ENCODE results near the gene SLC66A2.
"Not testable (repeated sequence)": the region's sequence is repeated elsewhere in the genome, so short reads cannot be mapped to it uniquely, and the experiment has no call there.

The SLC66A2 gene

DNA sequence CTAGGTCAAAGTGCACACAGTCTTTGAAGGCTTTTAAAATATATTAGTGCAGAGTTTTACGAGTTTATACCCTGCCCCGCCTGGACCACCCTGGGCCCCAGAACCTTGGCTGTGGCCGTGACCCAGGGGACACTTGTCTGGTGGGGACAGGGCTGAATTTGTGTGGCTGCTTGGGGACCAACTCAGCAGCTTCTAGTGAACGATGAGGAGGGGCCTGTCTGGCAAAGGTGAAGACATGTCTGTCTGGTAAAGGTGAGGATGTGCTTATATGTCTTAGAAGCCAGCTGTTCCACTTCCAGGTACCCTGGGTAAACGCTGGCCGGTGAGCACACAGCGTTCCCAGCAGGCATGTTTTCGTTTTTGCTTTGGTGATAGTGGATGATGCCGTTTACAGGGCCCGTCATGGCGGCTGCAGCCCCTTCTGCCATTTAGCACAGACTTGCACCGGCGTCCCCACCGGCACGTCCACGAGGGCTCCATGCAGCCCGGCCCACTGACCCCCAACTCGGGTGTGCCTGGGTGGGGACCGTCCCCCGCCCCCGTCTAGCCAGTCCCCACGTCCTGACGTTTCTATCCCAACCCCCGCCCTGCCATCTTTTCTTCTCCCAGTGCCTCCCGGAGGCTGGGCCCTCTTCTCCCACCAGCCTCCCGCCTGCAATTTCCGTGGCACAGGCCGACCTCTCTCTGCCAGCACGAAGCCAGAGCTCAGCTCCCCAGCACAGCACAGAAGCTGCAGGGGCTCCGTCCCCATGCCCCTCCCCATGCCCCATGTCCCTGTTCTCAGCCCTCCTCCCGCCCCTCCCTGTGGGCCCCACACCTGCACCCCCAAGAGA is 67.8 kb downstream of the SLC66A2 start:
- no peak overlapping the region for H3K4me3 ChIP-seq (ENCODE audit: low read depth, low read length)
- no peaks in the 10 kb centered on the region for H3K27me3 ChIP-seq (ENCODE audit: control insufficient read depth, insufficient read depth, low read length)
- no peaks in the 10 kb centered on the region for H3K36me3 ChIP-seq (ENCODE audit: control insufficient read depth, insufficient read depth, low read length)
- no peak overlapping the region for H3K9ac ChIP-seq (ENCODE audit: low read depth, low read length)
- H3K27ac ChIP-seq (ENCODE audit: low read depth, low read length), result no peak overlapping the region
- H3K4me1 ChIP-seq (ENCODE audit: control insufficient read depth, insufficient read depth, low read length), result no peaks in the 10 kb centered on the region
- H3K9me3 ChIP-seq (ENCODE audit: control insufficient read depth, insufficient read depth, low read length), result peaks cover 3% of the 10 kb centered on the region; the same call in 1 of the 2 replicates

DNA sequence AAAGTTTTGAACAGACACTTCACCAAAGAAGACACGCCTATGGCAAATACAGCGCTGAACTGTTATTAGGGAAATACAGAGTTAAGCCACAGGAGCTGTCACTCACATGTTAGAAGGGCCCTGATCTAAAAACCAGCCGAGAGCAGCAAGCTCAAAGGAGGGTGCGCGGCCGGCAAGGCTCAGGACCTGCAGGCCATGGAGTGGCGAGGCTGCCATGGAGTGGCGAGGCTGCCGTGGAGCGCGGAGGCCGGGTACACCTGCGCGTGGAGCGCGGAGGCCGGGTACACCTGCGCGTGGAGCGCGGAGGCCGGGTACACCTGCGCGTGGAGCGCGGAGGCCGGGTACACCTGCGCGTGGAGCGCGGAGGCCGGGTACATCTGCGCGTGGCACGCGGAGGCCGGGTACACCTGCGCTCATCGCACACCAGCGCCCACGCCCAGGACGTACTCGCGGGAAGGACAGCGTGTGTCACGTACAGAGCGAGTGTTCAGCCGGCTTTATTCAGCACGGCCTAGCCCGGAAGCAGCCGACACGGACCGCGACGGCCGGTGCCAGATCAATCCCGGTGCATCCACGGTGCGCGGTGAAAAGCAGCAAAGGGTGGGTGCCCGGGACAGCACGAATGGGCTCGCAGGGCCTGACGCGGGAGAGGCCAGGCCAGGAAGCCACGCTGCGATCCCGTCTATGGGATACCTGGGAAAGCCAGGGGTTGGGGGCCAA is 68.8 kb downstream of the SLC66A2 start:
- Histone ChIP-seq H3K9me3 (ENCODE audit: control insufficient read depth, insufficient read depth, low read length) (peaks cover 3% of the 10 kb centered on the region; the same call in 1 of the 2 replicates), H3K36me3 (ENCODE audit: control insufficient read depth, insufficient read depth, low read length) (no peaks in the 10 kb centered on the region), H3K27me3 (ENCODE audit: control insufficient read depth, insufficient read depth, low read length) (no peaks in the 10 kb centered on the region), H3K4me1 (ENCODE audit: control insufficient read depth, insufficient read depth, low read length) (no peaks in the 10 kb centered on the region), H3K27ac (ENCODE audit: low read depth, low read length) (no peak overlapping the region), H3K4me3 (ENCODE audit: low read depth, low read length) (no peak overlapping the region), H3K9ac (ENCODE audit: low read depth, low read length) (no peak overlapping the region)

DNA sequence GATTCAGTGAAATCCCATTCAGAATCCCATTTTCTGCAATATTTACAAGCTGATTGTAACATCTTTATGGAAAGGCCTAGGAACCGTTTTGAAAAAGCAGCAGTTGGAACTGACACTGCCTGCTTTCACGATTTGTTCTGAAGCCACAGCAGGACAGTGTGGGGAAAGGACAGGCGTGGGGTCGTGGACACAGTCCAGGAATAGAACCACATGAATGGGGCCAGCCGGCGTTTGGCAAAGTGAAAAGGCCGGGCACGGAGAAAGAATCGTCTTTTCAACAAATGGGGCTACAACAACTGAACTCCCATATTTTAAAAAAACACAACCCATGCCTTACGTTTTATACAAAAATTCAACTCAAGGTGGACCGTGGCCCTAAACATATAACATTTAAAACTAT is 69.8 kb downstream of the SLC66A2 start:
- no peak overlapping the region for H3K4me3 ChIP-seq (ENCODE audit: low read depth, low read length)
- H3K4me1 ChIP-seq (ENCODE audit: control insufficient read depth, insufficient read depth, low read length), result no peaks in the 10 kb centered on the region
- H3K9ac ChIP-seq (ENCODE audit: low read depth, low read length), result no peak overlapping the region
- H3K27me3 ChIP-seq (ENCODE audit: control insufficient read depth, insufficient read depth, low read length), result no peaks in the 10 kb centered on the region
- no peaks in the 10 kb centered on the region for H3K9me3 ChIP-seq (ENCODE audit: control insufficient read depth, insufficient read depth, low read length)
- H3K36me3 ChIP-seq (ENCODE audit: control insufficient read depth, insufficient read depth, low read length), result no peaks in the 10 kb centered on the region
- no peak overlapping the region for H3K27ac ChIP-seq (ENCODE audit: low read depth, low read length)

DNA sequence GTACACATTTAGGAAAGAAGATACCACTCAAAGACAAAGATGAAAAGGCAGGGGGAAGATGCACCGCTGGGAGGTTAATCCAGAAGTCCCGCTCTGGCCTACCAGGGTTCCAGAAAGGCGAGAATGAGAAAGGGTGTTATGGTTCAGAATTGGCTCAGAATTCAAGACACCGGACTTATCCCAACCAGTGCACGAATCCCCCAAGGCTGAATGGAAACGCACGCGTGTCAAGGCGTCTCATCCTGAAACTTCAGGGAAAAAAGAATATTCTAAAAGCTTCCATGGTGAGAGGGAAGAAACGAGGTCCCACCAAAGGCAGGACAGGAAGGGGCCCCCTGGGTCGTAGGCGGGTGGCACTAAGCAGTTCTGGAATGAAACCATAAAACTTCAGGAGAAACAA is 71.9 kb downstream of the SLC66A2 start:
- Histone ChIP-seq H3K27ac (ENCODE audit: low read depth, low read length) (no peak overlapping the region), H3K9ac (ENCODE audit: low read depth, low read length) (no peak overlapping the region), H3K4me1 (ENCODE audit: control insufficient read depth, insufficient read depth, low read length) (no peaks in the 10 kb centered on the region), H3K36me3 (ENCODE audit: control insufficient read depth, insufficient read depth, low read length) (no peaks in the 10 kb centered on the region), H3K27me3 (ENCODE audit: control insufficient read depth, insufficient read depth, low read length) (no peaks in the 10 kb centered on the region), H3K9me3 (ENCODE audit: control insufficient read depth, insufficient read depth, low read length) (no peaks in the 10 kb centered on the region), H3K4me3 (ENCODE audit: low read depth, low read length) (no peak overlapping the region)

DNA sequence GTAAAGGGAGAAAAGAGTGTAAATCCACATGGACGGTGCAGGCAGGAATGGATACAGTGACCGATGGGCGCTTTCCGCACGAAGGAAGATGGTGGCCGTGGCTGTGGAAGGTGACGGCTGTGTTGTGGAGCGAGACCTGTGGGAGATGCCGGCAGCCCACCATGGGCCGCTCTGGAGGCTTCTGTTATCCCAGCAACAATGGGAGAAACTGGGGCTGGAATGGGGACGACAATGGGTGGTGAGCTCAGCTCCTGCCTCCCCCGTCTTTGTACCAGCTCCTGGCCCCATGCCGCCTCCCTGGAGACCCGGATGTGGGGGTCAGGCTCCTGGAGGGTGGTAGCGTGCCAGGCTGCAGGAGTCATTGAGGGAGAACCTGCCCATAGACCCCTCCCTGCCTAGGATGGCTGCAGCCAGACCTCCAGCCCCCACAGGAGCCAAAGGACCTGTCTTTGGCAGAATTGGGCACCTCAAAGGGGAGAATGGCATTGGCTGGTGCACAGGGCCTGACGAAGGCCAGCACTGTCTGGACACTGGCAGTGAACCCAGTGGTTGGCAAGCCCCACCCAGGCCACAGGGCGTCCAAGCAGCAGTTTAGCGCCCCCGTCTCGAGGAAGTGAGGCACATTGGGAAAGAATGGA is 72.6 kb downstream of the SLC66A2 start:
- Histone ChIP-seq H3K4me1 (ENCODE audit: control insufficient read depth, insufficient read depth, low read length) (no peaks in the 10 kb centered on the region), H3K27ac (ENCODE audit: low read depth, low read length) (no peak overlapping the region), H3K36me3 (ENCODE audit: control insufficient read depth, insufficient read depth, low read length) (no peaks in the 10 kb centered on the region), H3K9ac (ENCODE audit: low read depth, low read length) (no peak overlapping the region), H3K4me3 (ENCODE audit: low read depth, low read length) (no peak overlapping the region), H3K9me3 (ENCODE audit: control insufficient read depth, insufficient read depth, low read length) (no peaks in the 10 kb centered on the region), H3K27me3 (ENCODE audit: control insufficient read depth, insufficient read depth, low read length) (no peaks in the 10 kb centered on the region)

DNA sequence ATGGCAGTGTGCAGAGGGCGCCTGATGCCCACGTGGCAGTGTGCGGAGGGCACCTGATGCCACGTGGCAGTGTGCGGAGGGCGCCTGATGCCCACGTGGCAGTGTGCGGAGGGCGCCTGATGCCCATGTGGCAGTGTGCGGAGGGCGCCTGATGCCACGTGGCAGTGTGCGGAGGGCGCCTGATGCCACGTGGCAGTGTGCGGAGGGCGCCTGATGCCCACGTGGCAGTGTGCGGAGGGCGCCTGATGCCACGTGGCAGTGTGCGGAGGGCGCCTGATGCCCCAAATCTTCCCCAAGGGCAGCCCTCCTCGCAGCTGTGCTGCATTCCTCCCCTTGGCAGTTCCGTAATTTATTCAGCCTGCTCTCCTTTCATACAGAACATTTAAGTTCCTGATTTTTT is 73.2 kb downstream of the SLC66A2 start:
- not testable (repeated sequence) for H3K4me1 ChIP-seq (ENCODE audit: control insufficient read depth, insufficient read depth, low read length); H3K27me3 ChIP-seq (ENCODE audit: control insufficient read depth, insufficient read depth, low read length); H3K36me3 ChIP-seq (ENCODE audit: control insufficient read depth, insufficient read depth, low read length); H3K4me3 ChIP-seq (ENCODE audit: low read depth, low read length); H3K9ac ChIP-seq (ENCODE audit: low read depth, low read length); H3K27ac ChIP-seq (ENCODE audit: low read depth, low read length); H3K9me3 ChIP-seq (ENCODE audit: control insufficient read depth, insufficient read depth, low read length)

DNA sequence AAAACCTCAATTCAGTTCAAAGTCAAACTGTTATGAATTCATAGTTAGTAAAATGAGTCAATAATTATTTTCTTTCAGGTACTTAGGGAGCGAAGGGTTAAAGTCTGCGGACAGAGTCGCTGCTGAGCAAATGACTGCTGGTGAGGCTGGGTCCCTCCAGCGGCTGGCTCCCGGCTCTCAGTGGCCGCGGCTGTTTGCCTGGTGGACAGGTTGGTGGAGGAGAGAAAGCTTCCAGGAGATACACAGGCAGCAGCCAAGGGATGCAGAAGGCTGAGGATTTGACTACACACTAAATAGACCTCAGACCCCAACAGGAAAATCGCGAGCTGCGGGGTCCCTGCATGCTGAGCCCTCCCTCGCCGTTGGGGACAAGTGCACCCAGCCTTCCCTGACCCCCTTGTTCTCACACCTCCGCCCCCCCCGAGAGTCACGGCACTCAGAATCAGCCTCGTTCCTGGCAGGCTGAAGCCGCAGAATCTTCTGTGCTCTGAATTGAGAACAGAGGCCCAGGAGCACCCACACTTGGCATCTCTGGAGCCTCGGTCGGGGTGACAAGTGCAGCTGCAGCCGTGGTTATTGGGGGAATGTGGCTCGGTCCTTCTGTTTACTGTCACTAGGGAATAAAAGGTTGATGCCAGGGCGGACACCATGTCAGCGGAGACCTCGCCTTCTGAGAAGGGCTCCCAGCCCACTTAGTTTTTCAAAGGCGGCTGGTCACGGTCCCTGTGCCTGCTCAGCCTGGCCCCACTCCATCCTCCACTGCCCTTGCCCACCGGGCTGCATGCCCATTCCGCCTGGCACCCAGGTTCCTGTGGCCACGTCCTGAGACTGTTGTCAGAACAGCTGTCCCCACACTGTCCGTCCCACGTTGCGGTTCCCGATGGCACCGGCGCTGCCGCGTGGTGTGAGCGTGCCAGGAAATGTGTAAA is 74.0 kb downstream of the SLC66A2 start:
- Histone ChIP-seq H3K9ac (ENCODE audit: low read depth, low read length) (no peak overlapping the region), H3K36me3 (ENCODE audit: control insufficient read depth, insufficient read depth, low read length) (no peaks in the 10 kb centered on the region), H3K4me1 (ENCODE audit: control insufficient read depth, insufficient read depth, low read length) (no peaks in the 10 kb centered on the region), H3K27ac (ENCODE audit: low read depth, low read length) (no peak overlapping the region), H3K9me3 (ENCODE audit: control insufficient read depth, insufficient read depth, low read length) (no peaks in the 10 kb centered on the region), H3K27me3 (ENCODE audit: control insufficient read depth, insufficient read depth, low read length) (no peaks in the 10 kb centered on the region), H3K4me3 (ENCODE audit: low read depth, low read length) (no peak overlapping the region)

DNA sequence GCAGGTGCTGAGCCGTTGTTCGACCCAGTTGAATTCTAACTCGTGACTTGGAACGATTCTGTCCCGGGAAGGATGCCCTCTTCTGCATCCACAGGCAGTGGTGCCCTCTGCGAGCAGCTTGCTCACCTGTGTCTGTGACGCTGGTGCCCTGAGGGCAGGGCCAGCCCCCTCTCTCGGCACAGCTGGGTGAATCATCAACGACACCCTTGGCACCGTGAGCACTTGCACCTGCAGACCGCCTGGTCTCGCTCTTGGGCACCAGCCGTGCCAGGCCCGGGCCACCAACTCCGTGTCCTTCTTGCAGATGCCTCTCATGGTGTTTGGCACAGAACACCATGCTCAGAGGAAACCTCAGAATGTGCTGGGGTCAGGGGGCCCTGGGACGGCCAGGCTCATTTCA is 75.0 kb downstream of the SLC66A2 start:
- Histone ChIP-seq H3K9me3 (ENCODE audit: control insufficient read depth, insufficient read depth, low read length) (no peaks in the 10 kb centered on the region), H3K27ac (ENCODE audit: low read depth, low read length) (no peak overlapping the region)

DNA sequence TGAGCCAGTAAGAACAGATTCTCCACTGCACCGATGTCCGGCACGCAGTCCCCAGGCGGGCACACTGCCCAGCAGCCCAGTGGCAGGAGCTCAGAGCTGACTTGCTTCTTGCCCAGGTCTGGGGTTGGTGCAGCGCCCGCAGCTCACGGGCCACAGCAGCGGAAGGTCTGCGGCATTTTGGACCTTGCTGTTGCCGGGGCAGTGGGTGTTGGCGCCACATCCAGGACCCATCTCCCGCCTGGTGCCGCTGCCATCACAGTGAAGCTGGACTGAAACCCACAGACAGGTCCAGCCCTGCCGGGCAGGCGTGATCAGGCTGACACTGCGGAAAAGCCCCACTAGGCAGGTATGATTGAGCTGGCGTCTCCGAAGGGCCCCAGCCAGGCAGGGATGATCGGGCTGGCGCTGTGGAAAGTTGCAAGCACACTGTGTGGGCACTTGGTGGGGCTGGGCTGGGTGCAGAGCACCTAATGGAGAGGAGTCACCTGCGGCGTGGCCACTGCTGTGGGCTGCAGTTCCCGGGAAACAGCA is 75.5 kb downstream of the SLC66A2 start:
- H3K4me3 ChIP-seq (ENCODE audit: low read depth, low read length), result no peak overlapping the region
- H3K9ac ChIP-seq (ENCODE audit: low read depth, low read length), result no peak overlapping the region
- H3K27ac ChIP-seq (ENCODE audit: low read depth, low read length), result no peak overlapping the region
- no peaks in the 10 kb centered on the region for H3K36me3 ChIP-seq (ENCODE audit: control insufficient read depth, insufficient read depth, low read length)
- H3K9me3 ChIP-seq (ENCODE audit: control insufficient read depth, insufficient read depth, low read length), result no peaks in the 10 kb centered on the region
- H3K4me1 ChIP-seq (ENCODE audit: control insufficient read depth, insufficient read depth, low read length), result no peaks in the 10 kb centered on the region
- H3K27me3 ChIP-seq (ENCODE audit: control insufficient read depth, insufficient read depth, low read length), result no peaks in the 10 kb centered on the region

More for the DNA sequence above, 75.0 kb downstream of the SLC66A2 start:
- no peak overlapping the region for H3K4me3 ChIP-seq (ENCODE audit: low read depth, low read length)
- H3K4me1 ChIP-seq (ENCODE audit: control insufficient read depth, insufficient read depth, low read length), result no peaks in the 10 kb centered on the region
- no peaks in the 10 kb centered on the region for H3K36me3 ChIP-seq (ENCODE audit: control insufficient read depth, insufficient read depth, low read length)
- no peak overlapping the region for H3K9ac ChIP-seq (ENCODE audit: low read depth, low read length)
- no peaks in the 10 kb centered on the region for H3K27me3 ChIP-seq (ENCODE audit: control insufficient read depth, insufficient read depth, low read length)

DNA sequence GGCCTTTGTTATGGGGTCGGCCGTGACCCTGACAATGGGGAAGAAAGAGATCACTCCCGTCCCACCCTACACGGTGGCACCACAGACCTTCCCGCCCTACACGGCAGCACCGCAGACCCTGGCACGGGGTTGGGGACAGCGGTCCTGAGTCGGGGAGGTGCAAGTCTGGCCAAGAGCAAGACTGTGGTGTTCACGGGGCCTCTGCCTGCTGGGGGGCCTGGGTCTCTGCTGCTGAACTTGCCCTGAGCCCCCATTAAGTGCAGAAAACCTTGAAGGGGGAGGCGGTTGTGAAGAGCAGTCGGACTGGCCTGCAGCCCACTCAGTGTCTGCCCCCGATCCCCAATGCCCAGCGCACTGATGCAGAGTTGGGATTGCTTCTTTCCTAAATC is 75.9 kb downstream of the SLC66A2 start:
- Histone ChIP-seq H3K4me3 (ENCODE audit: low read depth, low read length) (no peak overlapping the region), H3K4me1 (ENCODE audit: control insufficient read depth, insufficient read depth, low read length) (no peaks in the 10 kb centered on the region), H3K27me3 (ENCODE audit: control insufficient read depth, insufficient read depth, low read length) (no peaks in the 10 kb centered on the region), H3K9me3 (ENCODE audit: control insufficient read depth, insufficient read depth, low read length) (no peaks in the 10 kb centered on the region), H3K36me3 (ENCODE audit: control insufficient read depth, insufficient read depth, low read length) (no peaks in the 10 kb centered on the region), H3K27ac (ENCODE audit: low read depth, low read length) (no peak overlapping the region), H3K9ac (ENCODE audit: low read depth, low read length) (no peak overlapping the region)

Data from HUES48 (cell line).